Activated B cell treated with CpG ODN at 0.5 μM for 24 hours (primary cell): ENCODE measurements around the gene GPR107. TPM values are rescaled to one million over a fixed set of nuclear protein-coding genes. Genes with fewer than 3 reads are reported as not detected.

Experiments
- ATAC-seq: fragments of 200-7000 bp; cut with Tn5 transposase; one replicate; pipeline ENCODE4 v1.10.0; 2021; ENCODE audit warnings: low read depth, mild to moderate bottlenecking, moderate library complexity
- CTCF ChIA-PET: fragments of 350-600 bp; sonication (Branson Sonifier 250); formaldehyde crosslinking; loops from one replicate; lab custom pipeline; 2021; ENCODE audit warnings: antibody characterized with exemption; lab: Charles Lee
- POLR2A ChIA-PET: fragments of 350-600 bp; sonication (Branson Sonifier 250); formaldehyde crosslinking; loops from one replicate; lab custom pipeline; 2021; ENCODE audit warnings: antibody characterized with exemption; lab: Charles Lee
- DNase-seq: peaks from one replicate; pipeline ENCODE4 v3.0.0; 2022
- H3K27ac Mint-ChIP-seq: one replicate; pipeline ENCODE4 v1.8.0; 2020; ENCODE audit warnings: mixed read lengths
- H3K27me3 Mint-ChIP-seq: one replicate; pipeline ENCODE4 v1.8.0; 2021; ENCODE audit warnings: mixed read lengths
- H3K36me3 Mint-ChIP-seq: one replicate; pipeline ENCODE4 v1.8.0; 2021; ENCODE audit warnings: low read depth, mixed read lengths
- H3K4me1 Mint-ChIP-seq: one replicate; pipeline ENCODE4 v1.8.0; 2021; ENCODE audit warnings: mixed read lengths
- H3K4me3 Mint-ChIP-seq: one replicate; pipeline ENCODE4 v1.8.0; 2020; ENCODE audit warnings: mild to moderate bottlenecking, mixed read lengths
- H3K9me3 Mint-ChIP-seq: one replicate; pipeline ENCODE4 v1.8.0; 2020; ENCODE audit warnings: mixed read lengths
- intact Hi-C: fragments of 100-400 bp; cut with micrococcal nuclease; formaldehyde crosslinking; loops from one replicate; pipeline ENCODE4 v1.15.1; 2024
- total RNA-seq: library from RNA; stranded (reverse); gene quantifications from 2 replicates; pipeline ENCODE4 v1.2.3, GENCODE V29; 2022
- TF ChIP-seq, protein P1 (sequence below): fragments of 200-600 bp; IDR thresholded peaks from one replicate; pipeline ENCODE4 v1.8.0; 2022; ENCODE audit warnings: antibody characterized with exemption, mild to moderate bottlenecking

Gene GPR107
- total RNA-seq, 1 donor from 2014 or later = 19.6 TPM

DNA sequence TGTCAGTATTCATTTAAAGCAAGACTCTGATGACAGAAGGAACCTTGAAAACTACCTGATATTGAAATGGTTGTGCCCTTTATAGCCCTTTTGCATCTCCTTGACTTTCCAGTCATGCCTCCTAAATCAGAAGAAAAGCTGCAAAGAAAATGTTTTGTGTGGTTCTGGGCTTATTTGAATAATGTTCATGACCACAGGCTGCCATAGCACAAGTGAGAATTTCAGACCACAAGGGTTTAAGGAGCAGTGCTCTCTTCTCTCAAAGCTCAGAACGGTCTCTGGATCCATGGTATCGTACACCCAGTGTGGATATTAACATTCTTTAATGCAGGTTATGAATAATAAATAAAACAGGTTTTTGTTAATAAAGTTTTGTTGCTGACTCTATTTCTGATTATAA lies 54.2 kb downstream of the GPR107 start:
- intact Hi-C loops = loop anchor here (1.0 to 2.0 kb wide), 4 partner anchors 20 to 235 kb away; partner anchors contain the start of gene NCS1
- ChIA-PET CTCF (interaction anchor here (0.9 to 6.1 kb wide), 7 partner anchors 13 to 575 kb away, joined by 3 to 108 read pairs (median 6); no protein-coding TSS in a partner anchor), POLR2A (interaction anchor here (0.9 to 2.5 kb wide), 3 partner anchors 20 to 132 kb away, joined by 3 to 12 read pairs (median 8); no protein-coding TSS in a partner anchor)
- H3K4me3 Mint-ChIP-seq = no peak overlapping the region
- H3K36me3 Mint-ChIP-seq = peaks cover 68% of the 10 kb centered on the region
- no peaks in the 10 kb centered on the region for H3K27me3 Mint-ChIP-seq
- DNase-seq = no peak
- TF ChIP-seq, protein P1, sequence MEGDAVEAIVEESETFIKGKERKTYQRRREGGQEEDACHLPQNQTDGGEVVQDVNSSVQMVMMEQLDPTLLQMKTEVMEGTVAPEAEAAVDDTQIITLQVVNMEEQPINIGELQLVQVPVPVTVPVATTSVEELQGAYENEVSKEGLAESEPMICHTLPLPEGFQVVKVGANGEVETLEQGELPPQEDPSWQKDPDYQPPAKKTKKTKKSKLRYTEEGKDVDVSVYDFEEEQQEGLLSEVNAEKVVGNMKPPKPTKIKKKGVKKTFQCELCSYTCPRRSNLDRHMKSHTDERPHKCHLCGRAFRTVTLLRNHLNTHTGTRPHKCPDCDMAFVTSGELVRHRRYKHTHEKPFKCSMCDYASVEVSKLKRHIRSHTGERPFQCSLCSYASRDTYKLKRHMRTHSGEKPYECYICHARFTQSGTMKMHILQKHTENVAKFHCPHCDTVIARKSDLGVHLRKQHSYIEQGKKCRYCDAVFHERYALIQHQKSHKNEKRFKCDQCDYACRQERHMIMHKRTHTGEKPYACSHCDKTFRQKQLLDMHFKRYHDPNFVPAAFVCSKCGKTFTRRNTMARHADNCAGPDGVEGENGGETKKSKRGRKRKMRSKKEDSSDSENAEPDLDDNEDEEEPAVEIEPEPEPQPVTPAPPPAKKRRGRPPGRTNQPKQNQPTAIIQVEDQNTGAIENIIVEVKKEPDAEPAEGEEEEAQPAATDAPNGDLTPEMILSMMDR = no peak
- no peak overlapping the region for H3K27ac Mint-ChIP-seq
- H3K9me3 Mint-ChIP-seq = no peaks in the 10 kb centered on the region
- ATAC-seq = no peak
- H3K4me1 Mint-ChIP-seq = peaks cover 10% of the 10 kb centered on the region

- ChIA-PET CTCF (no interaction called here), POLR2A (no interaction called here)
- peaks cover 54% of the 10 kb centered on the region for H3K36me3 Mint-ChIP-seq
Measured at GRCh38 chr9:130110166-130110565, 56.5 kb downstream of the GPR107 start.

GRCh38 chr9:130110596-130111021 lies 56.9 kb downstream of the GPR107 start:
- Mint-ChIP-seq H3K27me3 (no peaks in the 10 kb centered on the region), H3K9me3 (no peaks in the 10 kb centered on the region), H3K36me3 (peaks cover 54% of the 10 kb centered on the region), H3K4me1 (peaks cover 10% of the 10 kb centered on the region), H3K27ac (no peak overlapping the region), H3K4me3 (no peak overlapping the region)
- TF ChIP-seq, protein P1 = no peak
- DNase-seq = no peak
- POLR2A ChIA-PET = no interaction called here
- CTCF ChIA-PET = no interaction called here
- intact Hi-C loops = no loop called here
- ATAC-seq = no peak

More at GRCh38 chr9:130110166-130110565, 56.5 kb downstream of the GPR107 start:
- H3K9me3 Mint-ChIP-seq = no peaks in the 10 kb centered on the region
- TF ChIP-seq, protein P1 = no peak
- ATAC-seq (no peak), DNase-seq (no peak)
- no peaks in the 10 kb centered on the region for H3K27me3 Mint-ChIP-seq
- no peak overlapping the region for H3K4me3 Mint-ChIP-seq
- no peak overlapping the region for H3K27ac Mint-ChIP-seq
- intact Hi-C loops = no loop called here
- peaks cover 10% of the 10 kb centered on the region for H3K4me1 Mint-ChIP-seq

- no peak for ATAC-seq
- TF ChIP-seq, protein P1 = no peak
- no peaks in the 10 kb centered on the region for H3K9me3 Mint-ChIP-seq
- H3K27ac Mint-ChIP-seq = no peak overlapping the region
- no peak for DNase-seq
- no peaks in the 10 kb centered on the region for H3K27me3 Mint-ChIP-seq
- CTCF ChIA-PET = interaction anchor here (0.6 to 1.2 kb wide), 2 partner anchors 14 to 124 kb away, joined by 3 to 4 read pairs; no protein-coding TSS in a partner anchor
- no peak overlapping the region for H3K4me3 Mint-ChIP-seq
- H3K4me1 Mint-ChIP-seq = peaks cover 9% of the 10 kb centered on the region
- POLR2A ChIA-PET = no interaction called here
- peaks cover 52% of the 10 kb centered on the region for H3K36me3 Mint-ChIP-seq
- intact Hi-C loops = no loop called here
Measured at GRCh38 chr9:130111786-130112537, 58.3 kb downstream of the GPR107 start.

- Mint-ChIP-seq H3K4me3 (no peak overlapping the region), H3K9me3 (no peaks in the 10 kb centered on the region)
- no peak for ATAC-seq
Measured at GRCh38 chr9:130112538-130113151, 58.9 kb downstream of the GPR107 start.

More at GRCh38 chr9:130112538-130113151, 58.9 kb downstream of the GPR107 start:
- intact Hi-C loops = no loop called here
- CTCF ChIA-PET = interaction anchor here (0.6 to 1.2 kb wide), 2 partner anchors 14 to 123 kb away, joined by 3 to 4 read pairs; no protein-coding TSS in a partner anchor
- TF ChIP-seq, protein P1 = no peak
- Mint-ChIP-seq H3K36me3 (peaks cover 52% of the 10 kb centered on the region), H3K4me1 (peaks cover 2% of the 10 kb centered on the region), H3K27me3 (no peaks in the 10 kb centered on the region), H3K27ac (no peak overlapping the region)
- DNase-seq = no peak
- POLR2A ChIA-PET = no interaction called here
